NCI-H146 treated with DMSO at 0.1 percent for 48 hours (cell line): Measurements from ENCODE around the gene KNOP1.

ENCODE experiments used
- DNase-seq: peaks from one replicate; lab custom pipeline; 2025; ENCODE audit not compliant: unreplicated experiment; lab: John Stamatoyannopoulos, UW

The KNOP1 gene

DNA sequence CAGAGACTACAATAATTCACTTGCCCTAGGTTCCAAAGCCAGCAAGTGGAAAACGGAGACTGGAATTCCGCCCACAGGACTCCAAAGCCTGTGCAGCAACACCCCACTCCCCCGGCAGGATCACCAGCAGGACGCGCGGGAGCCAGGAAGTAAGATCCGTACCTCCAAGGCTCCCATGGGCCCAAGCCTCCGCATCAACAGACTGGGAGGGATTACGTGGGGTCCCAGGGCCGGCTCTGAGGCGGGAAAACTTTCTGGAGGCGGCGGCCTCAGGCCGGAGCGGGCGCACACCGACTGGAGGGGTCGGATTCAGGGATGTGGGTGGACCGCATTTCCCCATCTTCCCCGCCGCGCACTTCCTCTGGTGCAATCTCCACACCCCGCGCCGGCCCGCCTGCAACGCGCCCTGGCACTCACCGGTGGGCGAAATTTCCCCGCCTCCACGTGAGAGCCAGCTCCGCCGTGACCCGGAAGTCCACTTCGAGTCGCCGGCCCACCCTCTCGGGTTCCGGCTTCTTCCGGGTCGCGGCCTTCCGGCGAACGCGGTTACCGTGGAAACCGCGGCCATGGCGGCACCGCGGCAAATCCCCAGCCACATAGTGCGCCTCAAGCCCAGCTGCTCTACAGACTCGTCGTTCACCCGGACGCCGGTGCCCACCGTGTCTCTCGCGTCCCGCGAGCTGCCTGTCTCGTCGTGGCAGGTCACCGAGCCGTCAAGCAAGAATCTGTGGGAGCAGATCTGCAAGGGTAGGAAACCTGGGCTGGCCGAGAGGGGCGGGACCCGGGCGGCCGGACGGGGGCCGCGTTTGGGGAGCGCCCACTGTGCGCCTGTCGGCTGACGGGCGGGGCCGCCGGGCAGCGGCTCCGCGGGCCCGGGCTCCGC lies at the start of gene KNOP1, which contains the start of gene IQCK:
Gene KNOP1, minus strand, starts transcription at position 487 of the 883 bp plus-strand sequence. CDS start 3,192 bp downstream, outside the sequence.
Gene IQCK, plus strand, starts transcription at position 531 of the 883 bp plus-strand sequence. Its CDS starts 36 bp downstream, at position 567.
- peak; percentile 78 for DNase-seq

GRCh38 chr16:19767497-19767896 lies 49.5 kb upstream of the KNOP1 start:
- no peak for DNase-seq

- DNase-seq = no peak
Measured at GRCh38 chr16:19766988-19767387, 49.0 kb upstream of the KNOP1 start.

DNA sequence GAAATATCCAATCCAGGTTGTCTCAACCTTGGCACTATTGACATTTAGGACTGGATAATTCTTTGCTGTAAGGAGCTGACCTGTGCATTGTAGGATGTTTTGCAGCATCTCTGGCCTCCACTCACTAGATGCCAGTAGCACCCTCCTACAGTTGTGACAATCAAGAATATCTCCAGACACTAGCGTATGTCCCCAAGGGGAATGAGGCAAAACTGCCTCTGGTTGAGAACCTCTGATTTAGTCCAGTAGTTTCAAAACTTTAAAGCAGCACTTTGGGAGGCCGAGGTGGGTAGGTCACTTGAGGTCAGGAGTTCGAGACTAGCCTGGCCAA lies 48.5 kb upstream of the KNOP1 start:
- no peak for DNase-seq

DNA sequence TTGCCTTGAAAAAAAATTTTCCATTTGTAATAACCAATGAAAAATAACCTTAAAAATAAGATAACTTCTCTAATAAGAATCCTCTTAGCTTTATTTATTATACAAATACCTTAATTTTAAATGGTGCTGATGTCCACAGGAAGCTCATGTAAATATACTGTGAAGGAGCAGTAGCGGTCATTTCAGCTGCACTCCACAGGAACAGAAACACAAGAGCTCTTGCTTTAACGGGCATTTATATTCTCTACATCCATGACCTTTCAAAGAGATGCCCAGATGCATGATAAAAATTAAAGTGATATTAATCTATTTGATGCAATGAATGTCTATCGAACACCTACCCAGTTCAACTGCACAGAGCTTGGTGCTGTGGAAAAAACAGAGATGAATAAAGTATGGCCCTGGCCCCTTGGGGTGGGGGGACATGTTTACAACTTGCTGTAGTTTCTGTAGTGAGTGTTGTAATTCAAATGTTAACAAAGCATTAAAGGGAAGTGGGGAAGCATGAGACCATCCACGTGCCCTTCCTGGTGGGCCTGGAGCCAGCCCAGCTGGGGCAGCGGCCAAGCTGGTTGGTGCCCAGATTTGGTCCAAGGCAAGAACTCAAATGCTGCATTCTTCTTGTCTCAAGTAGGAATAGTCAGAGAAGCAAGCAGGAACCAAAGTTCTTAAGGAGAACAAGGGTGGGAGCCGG lies 48.0 kb upstream of the KNOP1 start:
- no peak for DNase-seq

- no peak for DNase-seq
Measured at GRCh38 chr16:19760356-19761060, 42.5 kb upstream of the KNOP1 start.

DNA sequence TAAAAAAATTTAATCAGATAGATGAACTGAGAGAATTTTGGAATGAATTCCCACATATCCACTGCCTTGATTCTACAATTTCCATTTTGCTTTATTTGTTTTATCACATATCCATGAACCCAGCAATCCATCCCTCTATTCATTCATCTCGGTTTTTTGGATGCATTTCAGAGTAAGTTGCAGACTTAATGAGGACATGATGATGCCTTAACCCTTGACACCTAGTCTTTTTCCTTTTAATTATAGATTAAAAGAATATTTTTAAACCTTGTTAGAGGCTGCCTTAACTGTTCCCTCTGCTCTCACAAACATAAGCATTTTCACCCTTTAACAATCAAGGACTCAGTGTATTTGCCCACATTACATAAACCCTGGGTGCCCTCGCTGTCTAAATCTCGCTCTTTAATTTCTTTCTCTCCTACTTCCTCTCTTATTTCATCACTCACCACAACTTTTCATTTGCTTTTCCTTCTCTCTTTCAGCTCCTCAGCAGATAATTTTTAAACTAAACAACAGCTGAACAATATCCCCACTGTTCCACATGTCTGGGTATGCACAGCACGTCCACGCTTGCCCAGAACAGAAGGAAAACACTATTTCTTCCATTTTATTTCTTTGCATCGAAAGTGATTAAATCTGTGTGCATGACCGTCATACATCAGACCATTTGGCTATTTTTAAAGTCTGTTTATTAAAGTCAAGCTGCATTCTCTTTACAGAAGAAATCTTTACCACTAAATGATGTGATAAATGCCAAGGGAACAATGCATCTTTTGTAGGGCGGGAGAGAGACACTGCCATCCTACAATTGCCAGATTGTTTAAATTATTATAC lies 40.0 kb upstream of the KNOP1 start:
- peak; percentile 63 for DNase-seq

DNA sequence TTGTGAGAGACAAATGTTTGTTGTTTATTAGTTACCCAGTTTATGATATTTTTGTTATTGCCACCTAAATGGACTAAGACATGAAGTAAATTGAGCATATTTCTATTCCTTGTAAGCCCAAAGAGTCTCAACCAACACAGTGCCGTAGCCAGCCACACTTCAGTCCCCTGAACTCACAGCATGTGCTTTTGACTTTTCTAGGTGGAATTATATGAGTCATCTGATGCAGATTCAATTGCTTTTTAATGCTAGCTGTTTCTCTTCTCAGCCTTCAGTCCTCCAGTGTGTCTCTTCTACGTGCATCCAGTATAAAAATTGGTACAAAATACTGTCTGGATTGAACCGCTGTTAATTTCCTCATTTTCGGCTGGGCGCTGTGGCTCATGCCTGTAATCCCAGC lies 39.0 kb upstream of the KNOP1 start:
- DNase-seq = no peak

DNA sequence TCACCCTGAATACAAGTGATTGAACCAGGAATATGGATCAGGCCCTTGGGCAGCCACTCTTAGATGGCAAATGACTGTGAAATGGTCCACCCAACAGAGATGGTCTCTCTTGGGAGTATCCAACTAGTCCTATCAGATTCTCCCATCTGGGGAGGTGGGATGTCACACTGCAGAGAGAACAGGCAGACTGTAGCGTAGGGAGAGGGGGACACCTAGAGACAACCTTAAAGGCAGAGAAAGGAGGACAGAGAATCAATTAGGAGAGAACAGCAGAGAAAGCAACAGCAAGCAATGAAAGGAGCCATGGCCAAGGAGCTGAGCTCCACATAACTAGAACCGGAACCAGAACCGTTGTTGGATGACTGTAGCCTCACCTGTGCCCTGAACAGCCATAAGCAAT lies 37.2 kb upstream of the KNOP1 start:
- DNase-seq = no peak

DNA sequence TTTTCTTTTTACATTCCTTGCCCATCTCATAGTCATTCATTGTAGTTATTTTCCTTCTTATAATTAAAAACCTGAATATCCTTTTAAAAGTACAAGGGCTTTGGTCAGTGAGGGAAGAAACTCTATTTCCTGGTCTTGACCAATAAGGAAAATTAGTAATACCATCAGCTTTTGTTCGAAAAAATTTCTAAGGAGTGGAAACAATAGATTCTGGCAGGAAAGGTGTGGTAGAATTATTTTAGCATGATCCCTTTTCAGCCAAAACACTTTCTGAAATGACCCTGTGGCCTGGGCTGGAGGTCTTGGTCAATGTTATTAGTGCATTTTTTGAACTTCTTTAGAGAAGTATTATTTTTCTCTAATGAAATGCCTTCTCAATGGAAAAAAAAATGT lies 36.6 kb upstream of the KNOP1 start:
- no peak for DNase-seq

- no peak for DNase-seq
Measured at GRCh38 chr16:19753815-19754643, 36.0 kb upstream of the KNOP1 start.

DNA sequence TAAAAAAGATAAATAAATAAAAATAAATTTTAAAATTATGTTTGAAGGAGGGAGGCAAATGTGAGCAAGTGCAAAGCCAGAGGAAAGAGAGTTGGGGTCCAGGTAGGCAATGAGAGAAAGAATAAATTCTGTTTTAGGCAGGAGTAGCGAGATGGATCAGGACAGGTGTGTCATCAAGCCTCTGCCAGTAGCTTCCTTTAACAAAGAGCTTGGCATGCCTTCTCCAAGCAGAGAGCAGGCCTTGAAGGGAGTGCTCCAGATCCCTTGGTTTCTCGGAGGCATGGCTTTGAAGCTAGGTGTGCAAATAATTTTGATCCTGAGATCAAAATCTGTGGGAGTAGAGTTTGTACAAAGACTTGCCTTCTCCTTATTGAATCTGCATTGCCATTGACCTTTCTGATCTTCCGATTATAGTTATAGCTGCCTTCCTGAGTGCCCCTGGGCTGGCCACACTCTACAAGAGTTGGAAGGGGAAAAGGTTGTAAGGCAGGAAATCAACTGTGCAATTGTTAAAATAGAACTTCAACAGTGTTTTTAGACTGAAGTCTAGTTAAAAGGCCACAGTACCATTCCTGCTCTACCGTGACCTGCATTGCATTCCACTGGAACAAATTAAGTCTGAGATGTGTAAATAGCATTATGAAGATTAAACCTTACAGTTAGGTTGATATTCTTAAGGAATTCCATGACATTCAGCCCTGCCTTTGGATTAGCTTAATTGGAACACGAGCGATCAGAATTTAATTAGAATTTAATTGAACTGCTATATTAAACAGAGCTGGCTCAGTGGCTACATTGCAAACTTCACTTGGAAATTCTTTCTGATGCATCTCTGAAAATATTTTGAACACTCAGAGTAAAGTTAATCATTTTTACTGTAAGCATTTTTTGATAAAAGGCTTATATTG lies 33.7 kb upstream of the KNOP1 start:
- DNase-seq = no peak

DNA sequence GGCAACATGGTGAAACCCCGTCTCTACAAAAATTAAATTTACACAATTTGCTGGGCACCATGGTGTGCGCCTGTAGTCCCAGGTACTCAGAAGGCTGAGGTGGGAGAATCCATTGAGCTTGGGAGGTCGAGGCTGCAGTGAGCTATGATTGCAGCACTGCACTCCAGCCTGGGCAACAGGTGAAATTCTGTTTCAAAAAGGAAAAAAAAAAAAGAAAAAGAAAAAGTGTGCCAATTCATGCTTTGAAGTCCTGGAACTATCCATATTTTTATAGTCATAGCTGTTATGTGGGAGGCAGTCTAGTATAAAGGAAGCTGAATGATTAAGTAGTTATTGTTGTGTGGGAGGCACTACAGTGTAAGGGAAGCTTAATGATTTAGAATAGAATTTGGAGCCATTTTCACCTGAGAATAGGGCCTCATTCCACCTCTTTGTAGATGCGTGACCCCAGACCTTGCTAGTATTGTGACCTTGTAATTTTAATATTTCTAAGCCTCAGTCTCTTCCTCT lies 31.6 kb upstream of the KNOP1 start:
- DNase-seq = no peak

DNA sequence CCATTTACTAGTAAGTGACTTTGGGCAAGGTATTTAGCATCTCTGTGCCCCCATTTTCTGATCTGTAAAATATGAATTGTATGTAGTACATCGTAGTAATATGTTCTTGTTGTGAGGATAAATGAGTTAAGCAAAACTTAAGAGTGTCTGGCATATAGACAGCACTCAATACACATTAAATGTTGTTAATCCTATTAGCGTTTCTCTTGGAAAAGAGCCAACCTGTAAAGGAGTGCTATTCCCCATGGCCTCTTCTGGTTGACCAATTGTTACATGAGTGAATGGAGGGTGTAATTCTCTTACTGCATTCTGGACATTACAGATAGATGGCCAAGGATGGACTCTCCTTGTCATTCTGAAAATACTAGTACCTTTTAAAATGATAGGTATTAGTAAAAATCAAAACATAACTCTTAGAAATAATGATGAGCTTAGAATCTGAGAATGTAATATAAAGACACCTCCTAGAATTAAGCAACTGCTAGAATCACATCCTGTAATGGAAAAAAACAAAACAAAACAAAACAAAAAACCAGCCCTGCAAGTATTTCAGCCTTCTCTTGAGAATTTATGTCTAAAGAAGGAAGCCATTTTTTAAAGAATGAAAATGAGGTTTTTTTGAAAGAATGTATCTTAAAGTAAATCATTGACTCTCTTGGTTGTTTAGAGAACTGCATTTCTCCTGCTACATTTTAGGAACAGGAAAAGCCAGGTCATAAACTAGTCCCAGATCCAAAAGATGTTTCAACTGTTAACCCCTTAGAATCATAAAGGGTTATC lies 30.6 kb upstream of the KNOP1 start:
- DNase-seq = no peak

GRCh38 chr16:19746561-19746960 lies 28.5 kb upstream of the KNOP1 start:
- DNase-seq = no peak

DNA sequence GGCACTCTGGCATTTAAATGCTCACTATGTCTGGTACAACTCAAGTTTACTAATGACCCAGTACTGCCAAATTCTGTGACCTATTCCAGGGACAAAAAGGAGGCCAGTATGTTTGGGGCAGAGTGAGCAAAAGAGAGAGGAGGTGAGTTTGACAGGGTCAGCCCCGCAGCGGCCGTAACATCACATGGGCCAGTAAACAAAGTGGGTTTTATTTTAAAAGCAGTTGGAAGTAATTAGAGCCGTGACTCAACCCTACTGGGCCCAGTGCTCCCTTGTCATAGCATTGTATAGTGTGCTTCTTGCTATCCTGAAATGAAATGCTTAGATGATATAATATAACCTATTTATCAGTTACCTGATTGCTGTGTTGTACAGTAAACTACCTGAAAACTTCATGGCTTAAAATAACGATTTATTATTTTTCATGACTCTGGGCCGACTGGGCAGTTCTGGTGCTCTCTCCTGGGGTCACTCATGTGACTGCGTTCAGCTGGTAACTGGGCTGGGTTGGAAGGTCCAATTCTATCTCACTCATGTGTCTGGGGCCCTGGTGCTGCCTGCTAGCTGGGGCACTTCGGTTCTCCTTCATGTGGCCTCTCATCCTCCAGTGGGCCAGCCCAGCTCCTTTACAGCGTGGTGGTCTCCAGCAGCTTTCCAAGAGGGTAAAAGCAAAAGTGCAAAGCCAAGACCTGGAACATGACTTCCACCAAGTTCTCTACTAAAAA lies 27.4 kb upstream of the KNOP1 start:
- no peak for DNase-seq

DNA sequence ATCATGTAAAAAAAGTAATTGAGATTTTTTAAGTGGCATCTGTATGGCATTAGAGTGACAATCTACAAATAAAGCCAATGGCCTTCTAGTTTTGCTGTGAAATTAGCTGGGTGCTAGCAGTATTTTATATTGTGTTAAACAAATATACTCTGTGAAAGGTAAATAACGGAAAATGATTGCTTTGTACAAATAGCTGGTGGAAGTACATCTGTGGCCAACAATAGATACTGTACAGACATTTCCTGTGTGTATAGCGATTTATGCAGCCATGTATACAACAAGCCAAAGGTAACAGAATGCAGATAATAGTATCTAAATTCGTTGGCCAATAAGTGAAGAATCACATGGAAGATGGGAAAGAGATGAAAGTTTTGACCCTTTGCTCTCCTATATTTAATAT lies 26.6 kb upstream of the KNOP1 start:
- DNase-seq = peak; percentile 81
